Measurements from ENCODE around the gene SMAD5.
A peak's percentile ranks its signal among the peaks of the same experiment; 100 is the strongest.

SMAD5 gene

GRCh38 chr5:136115183-136115865 is 17.3 kb upstream of the SMAD5 start:
- DNase-seq, result no peak

- no peak for DNase-seq
These were observed 12.1 kb upstream of the SMAD5 start for GRCh38 chr5:136120529-136120928.

- no peak for DNase-seq
These were observed 9.3 kb upstream of the SMAD5 start for GRCh38 chr5:136123236-136123768.

GRCh38 chr5:136127560-136127959 is 5.1 kb upstream of the SMAD5 start:
- DNase-seq, result no peak

GRCh38 chr5:136128481-136128880 is 4.2 kb upstream of the SMAD5 start:
- DNase-seq, result peak; percentile 65

- DNase-seq, result no peak
These were observed 3.2 kb upstream of the SMAD5 start for GRCh38 chr5:136129445-136129844.

- DNase-seq, result no peak
These were observed 2.1 kb upstream of the SMAD5 start for GRCh38 chr5:136130581-136130980.

GRCh38 chr5:136132087-136132486 is 558 bp upstream of the SMAD5 start:
- no peak for DNase-seq

- no peak for DNase-seq
These were observed 727 bp downstream of the SMAD5 start for GRCh38 chr5:136133222-136133921.

- no peak for DNase-seq
These were observed 1.3 kb downstream of the SMAD5 start for GRCh38 chr5:136133922-136134379.

GRCh38 chr5:136134653-136135052 is 2.0 kb downstream of the SMAD5 start:
- no peak for DNase-seq

GRCh38 chr5:136135536-136135935 is 2.9 kb downstream of the SMAD5 start:
- no peak for DNase-seq

GRCh38 chr5:136137497-136138220 is 5.0 kb downstream of the SMAD5 start:
- DNase-seq, result no peak

GRCh38 chr5:136141561-136141960 is 8.9 kb downstream of the SMAD5 start:
- DNase-seq, result no peak

GRCh38 chr5:136143312-136143711 is 10.7 kb downstream of the SMAD5 start:
- no peak for DNase-seq

GRCh38 chr5:136143763-136144162 is 11.1 kb downstream of the SMAD5 start:
- DNase-seq, result no peak

GRCh38 chr5:136145030-136145429 is 12.4 kb downstream of the SMAD5 start:
- DNase-seq, result no peak

GRCh38 chr5:136146201-136146600 is 13.6 kb downstream of the SMAD5 start:
- DNase-seq, result no peak

GRCh38 chr5:136147632-136148031 is 15.0 kb downstream of the SMAD5 start:
- no peak for DNase-seq

- no peak for DNase-seq
These were observed 17.2 kb downstream of the SMAD5 start for GRCh38 chr5:136149891-136150290.

- DNase-seq, result no peak
These were observed 21.1 kb downstream of the SMAD5 start for GRCh38 chr5:136153581-136154236.

- DNase-seq, result no peak
These were observed 22.4 kb downstream of the SMAD5 start for GRCh38 chr5:136155078-136155477.

- no peak for DNase-seq
These were observed 23.1 kb downstream of the SMAD5 start for GRCh38 chr5:136155761-136156160.
